NCI-H146 (cell line): ENCODE results near the gene C1GALT1.
"Not testable (repeated sequence)": the region's sequence is repeated elsewhere in the genome, so short reads cannot be mapped to it uniquely, and the experiment has no call there.

Source experiments
- DNase-seq: peaks from one replicate; lab custom pipeline; 2025; lab: John Stamatoyannopoulos, UW

C1GALT1 gene

GRCh38 chr7:7237201-7237977 is 55.0 kb downstream of the C1GALT1 start:
- no peak for DNase-seq

- DNase-seq: no peak
These were observed 55.6 kb downstream of the C1GALT1 start for GRCh38 chr7:7237978-7238267.

GRCh38 chr7:7239346-7239745 is 57.0 kb downstream of the C1GALT1 start:
- no peak for DNase-seq

GRCh38 chr7:7242899-7243298 is 60.6 kb downstream of the C1GALT1 start:
- no peak for DNase-seq

GRCh38 chr7:7245233-7245632 is 62.9 kb downstream of the C1GALT1 start:
- not testable (repeated sequence) for DNase-seq

GRCh38 chr7:7246223-7246622 is 63.9 kb downstream of the C1GALT1 start:
- no peak for DNase-seq

GRCh38 chr7:7247658-7248057 is 65.3 kb downstream of the C1GALT1 start:
- no peak for DNase-seq

GRCh38 chr7:7249814-7250213 is 67.5 kb downstream of the C1GALT1 start:
- DNase-seq: no peak

GRCh38 chr7:7251742-7252141 is 69.4 kb downstream of the C1GALT1 start:
- DNase-seq: no peak

GRCh38 chr7:7254319-7254718 is 72.0 kb downstream of the C1GALT1 start:
- DNase-seq: no peak

GRCh38 chr7:7254908-7255307 is 72.6 kb downstream of the C1GALT1 start:
- no peak for DNase-seq

GRCh38 chr7:7256731-7257274 is 74.5 kb downstream of the C1GALT1 start:
- DNase-seq: no peak

GRCh38 chr7:7257899-7258692 is 75.8 kb downstream of the C1GALT1 start:
- DNase-seq: no peak

GRCh38 chr7:7261863-7262262 is 79.5 kb downstream of the C1GALT1 start:
- no peak for DNase-seq

- DNase-seq: no peak
These were observed 81.2 kb downstream of the C1GALT1 start for GRCh38 chr7:7263297-7264230.

- no peak for DNase-seq
These were observed 82.1 kb downstream of the C1GALT1 start for GRCh38 chr7:7264306-7265040.

GRCh38 chr7:7265081-7266075 is 83.0 kb downstream of the C1GALT1 start:
- DNase-seq: no peak

- no peak for DNase-seq
These were observed 84.0 kb downstream of the C1GALT1 start for GRCh38 chr7:7266257-7266881.

GRCh38 chr7:7271094-7271874 is 88.9 kb downstream of the C1GALT1 start:
- peak; percentile 0 for DNase-seq
